ENCODE results near the gene MEPCE.
"Not testable (repeated sequence)": the region's sequence is repeated elsewhere in the genome, so short reads cannot be mapped to it uniquely, and the experiment has no call there.

The MEPCE gene, protein sequence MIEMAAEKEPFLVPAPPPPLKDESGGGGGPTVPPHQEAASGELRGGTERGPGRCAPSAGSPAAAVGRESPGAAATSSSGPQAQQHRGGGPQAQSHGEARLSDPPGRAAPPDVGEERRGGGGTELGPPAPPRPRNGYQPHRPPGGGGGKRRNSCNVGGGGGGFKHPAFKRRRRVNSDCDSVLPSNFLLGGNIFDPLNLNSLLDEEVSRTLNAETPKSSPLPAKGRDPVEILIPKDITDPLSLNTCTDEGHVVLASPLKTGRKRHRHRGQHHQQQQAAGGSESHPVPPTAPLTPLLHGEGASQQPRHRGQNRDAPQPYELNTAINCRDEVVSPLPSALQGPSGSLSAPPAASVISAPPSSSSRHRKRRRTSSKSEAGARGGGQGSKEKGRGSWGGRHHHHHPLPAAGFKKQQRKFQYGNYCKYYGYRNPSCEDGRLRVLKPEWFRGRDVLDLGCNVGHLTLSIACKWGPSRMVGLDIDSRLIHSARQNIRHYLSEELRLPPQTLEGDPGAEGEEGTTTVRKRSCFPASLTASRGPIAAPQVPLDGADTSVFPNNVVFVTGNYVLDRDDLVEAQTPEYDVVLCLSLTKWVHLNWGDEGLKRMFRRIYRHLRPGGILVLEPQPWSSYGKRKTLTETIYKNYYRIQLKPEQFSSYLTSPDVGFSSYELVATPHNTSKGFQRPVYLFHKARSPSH

DNA sequence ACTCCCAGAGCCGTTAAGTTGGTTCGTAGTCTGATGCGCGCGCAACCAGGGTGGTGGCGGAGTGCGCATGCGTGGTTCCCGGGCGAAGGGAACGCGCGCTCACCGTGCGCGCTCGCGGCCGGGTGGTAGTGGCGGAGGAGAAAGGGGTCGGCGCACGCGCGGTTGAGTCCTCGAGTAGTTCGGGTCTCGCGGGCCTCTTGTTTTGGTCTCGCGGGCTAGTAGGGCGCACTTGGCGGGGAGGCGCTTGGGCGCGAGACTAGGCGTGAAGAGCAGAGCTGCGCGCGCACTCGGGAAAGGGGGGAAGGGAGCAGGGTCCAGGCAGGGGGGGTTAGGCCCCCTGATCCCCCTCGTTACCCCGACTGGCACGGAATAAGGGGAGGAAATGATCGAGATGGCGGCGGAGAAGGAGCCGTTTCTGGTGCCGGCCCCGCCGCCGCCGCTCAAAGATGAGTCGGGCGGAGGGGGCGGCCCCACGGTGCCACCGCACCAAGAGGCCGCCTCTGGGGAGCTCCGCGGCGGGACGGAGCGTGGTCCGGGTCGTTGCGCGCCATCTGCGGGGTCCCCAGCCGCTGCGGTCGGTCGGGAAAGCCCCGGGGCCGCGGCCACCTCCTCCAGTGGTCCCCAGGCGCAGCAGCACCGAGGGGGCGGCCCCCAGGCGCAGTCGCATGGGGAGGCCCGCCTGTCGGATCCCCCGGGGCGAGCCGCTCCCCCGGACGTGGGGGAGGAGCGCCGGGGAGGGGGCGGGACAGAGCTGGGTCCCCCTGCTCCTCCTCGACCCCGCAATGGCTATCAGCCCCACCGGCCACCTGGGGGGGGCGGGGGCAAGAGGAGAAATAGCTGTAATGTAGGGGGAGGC is at the start of gene MEPCE:
MEPCE (plus strand) TSS at position 195 of the 856 bp plus-strand sequence; CDS start at position 383, 188 bp downstream.
- DNase-seq = peak; percentile 97 to 98

- no peak for DNase-seq
These were observed 49.4 kb upstream of the MEPCE start for GRCh38 chr7:100380196-100380595.

GRCh38 chr7:100381531-100382233 is 47.9 kb upstream of the MEPCE start:
- not testable (repeated sequence) for DNase-seq

GRCh38 chr7:100382234-100382853 is 47.3 kb upstream of the MEPCE start:
- DNase-seq = not testable (repeated sequence)

GRCh38 chr7:100384628-100385294 is 44.9 kb upstream of the MEPCE start:
- DNase-seq = no peak

DNA sequence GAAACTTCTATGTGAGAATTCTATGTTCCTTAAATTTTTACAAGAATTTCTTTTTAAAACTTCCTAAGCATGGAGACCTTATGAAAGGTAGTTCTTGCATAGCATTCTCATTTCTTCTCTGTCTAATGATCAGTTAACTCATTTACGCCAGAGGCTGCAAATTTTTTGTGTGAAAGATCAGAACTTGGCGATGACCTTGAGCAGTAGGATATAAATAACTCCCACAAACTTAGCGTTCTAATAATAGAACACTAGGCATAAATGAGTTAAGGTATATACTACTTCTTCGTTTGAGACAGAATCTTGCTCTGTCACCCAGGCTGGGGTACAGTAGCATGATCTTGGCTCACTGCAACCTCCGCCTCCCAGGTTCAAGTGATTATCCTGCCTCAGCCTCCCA is 42.7 kb upstream of the MEPCE start:
- DNase-seq = no peak

DNA sequence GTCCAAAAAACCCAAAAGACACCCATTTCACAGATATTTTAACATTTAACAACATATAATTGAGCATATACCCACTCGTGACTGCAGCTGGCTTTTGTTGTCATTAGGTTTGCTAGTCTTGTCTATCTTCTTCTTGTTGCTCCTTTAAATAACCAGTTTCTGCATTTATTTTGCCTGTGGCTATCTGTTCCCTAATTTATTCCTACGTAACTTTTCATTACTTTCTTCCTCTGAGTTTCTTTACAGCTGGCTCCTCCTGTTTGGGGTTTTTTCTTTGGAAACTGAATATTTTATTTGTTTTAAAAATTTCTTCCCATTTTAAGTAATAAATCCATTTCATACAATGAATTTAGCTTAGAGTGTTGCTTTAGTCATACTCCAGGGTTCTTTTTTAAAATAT is 41.9 kb upstream of the MEPCE start:
- DNase-seq = no peak

- DNase-seq = no peak
These were observed 40.1 kb upstream of the MEPCE start for GRCh38 chr7:100389437-100390088.

- no peak for DNase-seq
These were observed 39.2 kb upstream of the MEPCE start for GRCh38 chr7:100390286-100391009.

DNA sequence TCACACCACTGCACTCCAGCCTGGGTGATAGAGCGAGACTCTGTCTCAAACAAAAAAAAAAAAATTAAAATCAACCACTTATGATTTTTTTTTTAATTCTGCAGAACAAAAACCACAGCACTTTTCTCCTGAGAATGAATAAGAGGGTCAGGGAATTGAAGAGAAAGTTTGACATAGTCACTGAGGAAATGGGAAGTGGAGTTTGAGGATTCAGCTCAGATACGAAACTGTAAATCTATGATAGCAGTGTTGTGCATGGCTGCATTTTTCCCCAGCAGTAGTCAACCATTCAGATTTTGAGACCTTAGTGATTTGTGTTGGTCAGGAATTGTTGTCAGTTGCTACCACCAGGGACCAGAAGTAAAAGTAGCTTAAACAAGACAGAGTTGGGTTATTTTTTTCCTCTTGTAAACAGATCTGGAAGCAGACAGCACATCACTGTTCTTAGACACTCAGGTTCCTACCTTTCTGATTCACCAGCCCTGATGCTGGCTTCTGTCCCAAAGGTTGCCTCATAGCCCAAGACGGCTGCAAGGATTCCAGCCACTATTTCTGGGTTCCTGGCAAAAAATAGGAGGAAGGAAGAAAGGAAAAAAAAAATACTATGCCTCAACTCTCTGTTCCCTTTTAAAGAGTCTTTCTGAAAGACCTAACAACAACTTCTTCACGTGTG is 36.3 kb upstream of the MEPCE start:
- no peak for DNase-seq

DNA sequence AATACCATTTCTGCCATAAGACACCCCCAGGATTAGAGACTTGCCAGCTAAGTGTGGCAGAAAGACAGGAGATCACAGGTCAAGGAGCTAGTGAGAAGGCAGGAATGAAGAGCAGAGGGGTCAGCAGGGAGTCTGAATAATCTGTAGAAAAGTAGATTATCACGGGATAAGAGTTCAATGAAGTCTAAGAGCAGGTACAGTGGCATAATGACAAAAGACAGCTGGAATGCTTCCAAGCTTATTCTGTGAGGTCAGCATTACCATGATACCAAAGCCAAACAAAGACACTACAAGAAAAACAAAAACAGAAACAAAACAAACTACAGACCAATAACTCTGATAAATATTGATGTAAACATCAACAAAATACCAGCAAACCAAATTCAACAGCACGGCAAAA is 35.6 kb upstream of the MEPCE start:
- no peak for DNase-seq

DNA sequence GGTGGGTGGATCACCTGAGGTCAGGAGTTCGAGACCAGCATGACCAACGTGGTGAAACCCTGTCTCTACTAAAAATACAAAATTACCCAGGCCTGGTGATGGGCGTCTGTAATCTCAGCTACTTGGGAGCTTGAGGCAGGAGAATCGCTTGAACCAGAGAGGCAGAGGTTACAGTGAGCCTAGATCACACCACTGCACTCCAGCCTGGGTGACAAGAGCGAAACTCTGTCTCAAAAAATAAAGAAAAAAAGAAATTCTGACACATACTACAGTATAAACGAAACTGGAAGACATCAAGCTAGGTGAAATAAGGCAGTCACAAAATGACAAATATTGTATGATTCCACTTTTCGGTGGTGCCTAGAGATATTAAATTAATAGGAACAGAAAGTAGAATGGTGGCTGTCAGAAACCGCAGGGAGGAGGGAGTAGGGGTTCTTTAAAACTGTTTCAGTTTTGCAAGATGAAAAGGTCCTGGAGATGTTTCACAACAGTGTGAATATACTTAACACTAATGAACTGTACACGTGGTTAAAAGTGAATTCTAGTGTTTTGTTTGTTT is 33.1 kb upstream of the MEPCE start:
- DNase-seq = peak in 1 of 2 donors; percentile 40

DNA sequence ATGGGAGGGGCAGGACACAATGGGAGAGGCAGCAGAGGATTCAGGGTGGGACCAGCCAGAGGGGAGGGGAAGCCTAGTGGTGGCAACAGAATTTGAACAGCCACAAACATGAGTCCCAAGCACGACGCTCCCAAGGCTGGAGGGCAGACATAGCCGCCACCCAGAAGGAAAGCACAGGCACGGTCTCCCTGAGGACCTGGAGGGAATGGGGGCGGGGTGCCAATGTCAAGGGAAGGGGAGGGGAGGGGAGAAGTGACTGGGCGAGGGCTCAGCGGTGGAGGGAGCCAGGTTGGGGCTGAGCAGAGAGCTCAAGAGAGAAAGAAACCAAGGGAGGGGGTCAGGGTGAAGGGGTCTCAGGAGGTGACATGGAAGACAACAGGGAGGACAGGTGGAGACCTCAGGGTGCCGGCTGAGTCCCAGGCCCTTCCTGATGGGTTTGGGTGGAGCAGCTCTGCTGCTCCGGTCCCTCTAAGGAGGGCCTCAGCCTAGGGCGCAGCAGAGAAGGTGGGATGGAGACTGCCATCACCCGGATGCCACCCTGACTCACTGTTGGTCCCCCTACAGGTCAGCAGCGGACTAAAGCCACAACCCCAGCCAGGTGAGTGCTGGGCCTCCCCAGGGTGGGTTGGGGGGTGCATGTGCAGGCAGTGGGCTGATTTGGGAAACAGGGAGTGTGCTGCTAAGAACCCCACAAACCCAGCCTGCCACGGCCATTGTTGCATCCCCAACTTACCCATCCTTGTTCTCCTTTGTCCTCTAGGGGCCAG is 32.1 kb upstream of the MEPCE start:
- no peak for DNase-seq

GRCh38 chr7:100398239-100398638 is 31.4 kb upstream of the MEPCE start:
- no peak for DNase-seq

DNA sequence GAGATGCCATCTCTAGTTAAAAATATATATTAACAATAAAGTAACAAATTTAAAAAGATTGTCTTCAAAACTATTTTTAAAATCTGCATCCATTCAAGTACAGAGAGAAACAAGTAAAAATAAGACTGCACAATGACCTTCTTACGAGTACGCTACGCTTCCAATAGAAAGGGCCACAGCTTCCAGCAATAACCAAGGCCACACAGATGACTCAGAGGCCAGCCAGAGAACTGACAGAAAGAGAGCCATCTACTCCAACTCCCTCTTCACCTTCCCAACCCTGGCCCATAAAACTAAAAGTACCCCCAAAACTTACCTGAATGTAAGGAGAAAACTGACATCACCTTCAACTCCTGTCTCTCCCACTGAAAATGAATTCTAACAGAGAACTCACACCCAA is 29.6 kb upstream of the MEPCE start:
- no peak for DNase-seq

DNA sequence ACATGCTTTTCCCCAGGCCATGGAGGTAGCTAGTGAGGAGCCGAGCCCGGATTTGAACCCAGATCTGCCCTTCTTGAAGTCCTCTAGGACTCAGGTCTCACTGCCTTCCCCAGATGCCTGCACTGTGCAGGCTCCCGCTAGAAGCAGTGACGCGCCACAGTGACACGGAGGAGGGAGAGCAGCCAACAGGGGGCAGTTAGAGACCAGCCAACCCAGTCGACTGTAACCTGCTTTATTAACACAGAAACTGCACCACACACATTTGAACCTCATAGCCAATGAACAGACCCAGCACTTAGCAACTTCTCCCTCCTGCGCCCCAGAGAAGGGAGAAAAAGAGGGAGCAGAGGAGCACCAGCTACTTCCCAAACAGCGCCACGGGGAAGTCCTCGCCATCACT is 29.0 kb upstream of the MEPCE start:
- DNase-seq = no peak

DNA sequence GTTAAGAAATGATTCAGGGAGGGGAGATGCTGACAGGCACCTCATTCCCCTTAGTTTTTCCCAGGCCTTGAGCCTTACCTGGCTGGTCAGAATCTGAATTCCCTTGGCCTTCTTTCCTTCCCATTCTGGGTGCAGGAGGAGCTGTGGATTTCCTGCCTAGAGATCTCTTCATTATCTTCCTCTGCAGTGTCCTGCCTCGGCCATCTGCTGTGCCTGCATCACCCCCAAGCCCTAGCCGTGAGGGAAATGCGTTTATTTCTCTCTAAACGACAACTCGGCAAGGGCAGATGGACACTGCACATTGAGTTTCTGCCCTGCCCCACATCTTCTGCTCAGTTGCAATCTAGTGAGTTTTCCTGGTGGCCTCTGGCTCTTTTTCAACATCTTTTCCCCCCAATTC is 27.8 kb upstream of the MEPCE start:
- no peak for DNase-seq

DNA sequence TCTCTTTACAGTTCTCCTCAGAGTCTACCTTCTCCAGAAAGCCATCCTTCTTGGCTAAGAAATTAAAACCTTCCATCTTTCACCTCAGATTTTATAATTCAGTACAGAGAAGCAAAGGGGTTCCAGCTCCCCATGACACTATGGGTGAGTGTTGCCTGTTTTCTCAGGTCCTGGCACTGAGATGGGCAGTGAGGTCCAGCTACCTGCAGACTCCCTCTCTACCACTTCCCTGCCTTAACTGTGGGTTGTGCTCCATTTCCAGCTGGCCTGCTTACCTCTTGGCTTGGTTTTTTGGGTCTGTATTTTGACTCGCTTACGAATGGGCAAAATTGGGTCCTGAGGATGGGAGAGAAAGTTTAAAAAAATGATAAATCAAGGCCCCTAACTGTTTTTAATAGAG is 27.4 kb upstream of the MEPCE start:
- DNase-seq = no peak

DNA sequence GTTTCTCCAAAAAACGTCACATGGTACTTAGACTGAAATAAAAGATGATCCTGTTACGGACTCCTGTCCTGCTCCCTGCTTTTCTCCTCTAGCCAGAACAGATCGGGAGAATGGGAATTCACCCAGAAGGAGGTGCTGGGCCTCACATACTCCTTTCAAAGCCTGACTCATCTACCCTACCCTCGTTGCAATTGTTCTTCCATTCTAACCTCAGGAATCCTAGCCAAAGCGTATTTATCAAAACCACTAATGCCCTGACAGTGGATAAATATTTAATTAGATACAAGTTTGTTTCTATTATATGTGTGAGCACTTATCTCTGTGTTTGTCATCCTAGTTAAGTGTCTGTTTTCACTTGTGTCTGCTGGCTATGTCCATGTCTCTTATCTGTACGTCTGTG is 22.9 kb upstream of the MEPCE start:
- no peak for DNase-seq
